Measurements from ENCODE around the gene TXK.

GRCh38 chr4:48110452-48110978, 23.5 kb downstream of the TXK start:
- TF ChIP-seq CTCF (IDR thresholded peaks at IDR 0.05; ENCODE audit: insufficient read depth, low read length) (no peak), REST (IDR thresholded peaks at IDR 0.05; ENCODE audit: insufficient replicate concordance, low read depth) (no peak)
